CD4-positive, alpha-beta T cell (primary cell): ENCODE measurements around the gene COG8. TPM values are rescaled to one million over a fixed set of nuclear protein-coding genes. Genes with fewer than 3 reads are reported as not detected.

Source experiments
- ATAC-seq: fragments of 200-7000 bp; cut with Tn5 transposase; one replicate; pipeline ENCODE4 v1.10.0; 2022; ENCODE audit warnings: mild to moderate bottlenecking; ENCODE audit not compliant: poor library complexity
- CTCF ChIA-PET: fragments of 350-600 bp; sonication (Branson Sonifier 250); formaldehyde crosslinking; loops from one replicate; lab custom pipeline; 2021; ENCODE audit warnings: antibody characterized with exemption, inconsistent platforms; lab: Charles Lee
- POLR2A ChIA-PET: fragments of 350-600 bp; sonication (Branson Sonifier 250); formaldehyde crosslinking; loops from one replicate; lab custom pipeline; 2021; ENCODE audit warnings: antibody characterized with exemption, inconsistent platforms; lab: Charles Lee
- DNase-seq, 14 experiments: peaks; one replicate each; pipeline ENCODE4 v3.0.0-alpha.2; 2013 to 2020; ENCODE audit warnings: mixed read lengths in 2 of 14
- H3K27ac ChIP-seq, 2 donors: one replicate each; pipeline versions ENCODE4 v1.5.1 to v1.7.0; 2013; ENCODE audit warnings: low read length in 2 of 2, low read depth in 1 of 2, mild to moderate bottlenecking in 1 of 2
- H3K27me3 ChIP-seq, 2 experiments: 1 replicate in 1 of 2; 2 replicates in 1 of 2; pipeline versions ENCODE4 v1.6.1 to v1.7.0; 2013; ENCODE audit warnings: low read length in 2 of 2, control low read depth in 1 of 2, mild to moderate bottlenecking in 1 of 2, moderate library complexity in 1 of 2; ENCODE audit not compliant: insufficient read depth in 2 of 2, control insufficient read depth in 1 of 2
- H3K36me3 ChIP-seq: one replicate; pipeline ENCODE4 v1.6.1; 2013; ENCODE audit warnings: low read length, control low read depth; ENCODE audit not compliant: insufficient read depth
- H3K4me1 ChIP-seq: one replicate; pipeline ENCODE4 v1.6.1; 2013; ENCODE audit warnings: low read length, control low read depth; ENCODE audit not compliant: insufficient read depth
- H3K4me3 ChIP-seq: one replicate; pipeline ENCODE4 v1.5.1; 2013; ENCODE audit warnings: mild to moderate bottlenecking, low read length, moderate library complexity
- H3K9me3 ChIP-seq, 2 experiments: 1 replicate in 1 of 2; 2 replicates in 1 of 2; pipeline versions ENCODE4 v1.6.1 to v1.7.0; 2013; ENCODE audit warnings: low read length in 2 of 2, mild to moderate bottlenecking in 2 of 2, control low read depth in 1 of 2, moderate library complexity in 1 of 2; ENCODE audit not compliant: control insufficient read depth in 1 of 2, insufficient read depth in 1 of 2
- H3K27ac Mint-ChIP-seq: one replicate; pipeline ENCODE4 v1.8.0; 2020; ENCODE audit warnings: mixed read lengths
- H3K27me3 Mint-ChIP-seq: one replicate; pipeline ENCODE4 v1.8.0; 2021; ENCODE audit warnings: mixed read lengths
- H3K36me3 Mint-ChIP-seq: one replicate; pipeline ENCODE4 v1.8.0; 2021; ENCODE audit warnings: low read depth, mixed read lengths
- H3K4me1 Mint-ChIP-seq: one replicate; pipeline ENCODE4 v1.8.0; 2021; ENCODE audit warnings: low read depth, mixed read lengths
- H3K4me3 Mint-ChIP-seq: one replicate; pipeline ENCODE4 v1.8.0; 2020; ENCODE audit warnings: mild to moderate bottlenecking, mixed read lengths
- H3K9me3 Mint-ChIP-seq: one replicate; pipeline ENCODE4 v1.8.0; 2020; ENCODE audit warnings: mixed read lengths
- CTCF ChIP-seq: fragments of 200-600 bp; IDR thresholded peaks from one replicate; pipeline ENCODE4 v1.8.0; 2022; ENCODE audit warnings: antibody characterized with exemption, mild to moderate bottlenecking
- intact Hi-C, 2 experiments: fragments of 100-400 bp; cut with DNase I in 1 of 2; cut with micrococcal nuclease in 1 of 2; formaldehyde crosslinking; loops; one replicate each; pipeline versions ENCODE4 v1.15.1 to v1.9.0; 2023 to 2025; cut with DNase I, micrococcal nuclease
- total RNA-seq, 174 experiments: library from RNA in 2 of 174; stranded (reverse) in 2 of 174; gene quantifications; one replicate each; pipeline ENCODE4 v1.2.3 and lab custom pipeline; 2021 to 2026

COG8 gene
- total RNA-seq, 2 experiments from 2014 or later: 18.4 to 19.3 TPM

DNA sequence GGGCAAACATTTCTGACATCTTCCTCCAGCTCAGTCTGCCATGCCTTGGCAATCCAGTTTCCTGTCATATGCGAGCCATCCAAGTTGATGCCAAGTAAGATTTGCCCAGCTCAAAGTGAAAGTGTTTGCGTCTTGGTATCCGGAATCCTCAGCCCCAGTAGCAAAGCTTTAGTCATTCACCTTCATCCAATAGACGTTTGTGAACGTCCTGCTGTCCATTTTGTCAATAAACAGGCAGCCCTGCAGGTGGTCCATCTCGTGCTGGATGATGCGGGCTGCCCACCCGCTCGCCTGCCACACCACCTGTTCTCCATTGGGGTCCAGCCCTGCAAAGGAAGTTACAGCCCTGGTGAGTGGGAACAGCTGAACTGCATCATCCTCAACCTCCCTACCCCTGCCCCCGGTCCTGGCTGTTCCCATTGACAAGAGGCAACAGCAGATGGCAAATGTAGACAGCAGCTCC, 10.5 kb downstream of the COG8 start:
- Mint-ChIP-seq H3K27me3 (no peaks in the 10 kb centered on the region), H3K9me3 (no peaks in the 10 kb centered on the region), H3K4me1 (peaks cover 43% of the 10 kb centered on the region), H3K4me3 (peak overlapping the region; percentile 82), H3K36me3 (peaks cover 65% of the 10 kb centered on the region), H3K27ac (peak overlapping the region; percentile 72)
- Histone ChIP-seq H3K36me3 (peaks cover 51% of the 10 kb centered on the region), H3K4me3 (peak overlapping the region; percentile 15), H3K27ac (no peak overlapping the region), H3K27me3 (no peaks in the 10 kb centered on the region), H3K9me3 (no peaks in the 10 kb centered on the region), H3K4me1 (peaks cover 47% of the 10 kb centered on the region)
- intact Hi-C loops: no loop called here
- ATAC-seq: no peak
- DNase-seq: peak in 1 of 14 experiments; percentile 24
- POLR2A ChIA-PET: interaction anchor here (0.6 to 5.1 kb wide), 7 partner anchors 10 to 196 kb away, joined by 3 to 70 read pairs (median 6); partner anchors contain the start of genes COG8, NIP7, TERF2 and UTP4
- TF ChIP-seq CTCF: no peak
- CTCF ChIA-PET: no interaction called here

DNA sequence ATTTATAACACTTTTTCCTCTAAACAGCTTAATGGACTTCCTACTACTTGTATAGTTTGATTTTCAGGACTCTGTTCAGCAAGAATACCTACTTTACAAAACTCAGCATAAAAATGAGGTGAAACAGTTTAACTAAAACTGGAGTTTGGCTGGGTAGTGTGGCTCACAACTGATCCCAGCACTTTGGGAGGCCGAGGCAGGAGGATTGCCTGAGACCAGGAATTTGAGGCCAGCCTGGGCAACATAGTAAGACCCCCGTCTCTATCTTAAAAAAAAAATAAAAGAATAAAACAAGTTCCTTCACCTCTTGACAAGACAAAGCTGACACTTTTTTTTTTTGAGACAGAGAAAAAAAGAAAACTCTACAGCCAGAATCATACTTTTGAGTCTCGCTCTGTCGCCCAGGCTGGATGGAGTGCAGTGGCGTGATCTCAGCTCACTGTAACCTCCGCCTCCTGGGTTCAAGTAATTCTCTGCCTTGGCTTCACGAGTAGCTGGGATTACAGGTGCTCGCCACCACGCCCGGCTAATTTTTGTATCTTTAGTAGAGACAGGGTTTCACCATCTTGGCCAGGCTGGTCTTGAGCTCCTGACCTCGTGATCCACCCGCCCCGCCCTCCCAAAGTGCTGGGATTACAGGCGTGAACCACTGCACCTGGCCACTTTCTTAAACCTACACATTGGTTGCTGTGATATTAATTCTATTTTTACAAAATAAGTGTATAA, 11.6 kb downstream of the COG8 start:
- no peaks in the 10 kb centered on the region for H3K9me3 Mint-ChIP-seq
- Histone ChIP-seq H3K27ac (no peak overlapping the region), H3K4me1 (peaks cover 47% of the 10 kb centered on the region), H3K4me3 (no peak overlapping the region), H3K9me3 (no peaks in the 10 kb centered on the region), H3K36me3 (peaks cover 50% of the 10 kb centered on the region), H3K27me3 (no peaks in the 10 kb centered on the region)
- no peak for ATAC-seq
- ChIA-PET CTCF (no interaction called here), POLR2A (interaction anchor here (0.6 to 5.1 kb wide), 5 partner anchors 12 to 1396 kb away, joined by 3 to 70 read pairs (median 4); partner anchors contain the start of genes COG8 and NIP7)
- H3K27ac Mint-ChIP-seq: peak overlapping the region; percentile 72
- intact Hi-C loops: no loop called here
- no peak for DNase-seq
- H3K4me3 Mint-ChIP-seq: peak overlapping the region; percentile 82
- H3K4me1 Mint-ChIP-seq: peaks cover 40% of the 10 kb centered on the region
- peaks cover 63% of the 10 kb centered on the region for H3K36me3 Mint-ChIP-seq
- no peaks in the 10 kb centered on the region for H3K27me3 Mint-ChIP-seq
- TF ChIP-seq CTCF: no peak

- no peak overlapping the region for H3K4me3 ChIP-seq
- H3K27me3 ChIP-seq: no peaks in the 10 kb centered on the region
- ChIA-PET POLR2A (interaction anchor here (5.1 kb wide), 1 partner anchor 13 kb away, joined by 70 read pairs; the partner anchor contains the start of genes COG8 and NIP7), CTCF (interaction anchor here (0.6 to 0.7 kb wide), 2 partner anchors 16 to 33 kb away, joined by 3 read pairs; no protein-coding TSS in a partner anchor)
- Mint-ChIP-seq H3K4me1 (peaks cover 36% of the 10 kb centered on the region), H3K36me3 (peaks cover 72% of the 10 kb centered on the region), H3K9me3 (no peaks in the 10 kb centered on the region), H3K4me3 (peak overlapping the region; percentile 35), H3K27ac (peak overlapping the region; percentile 58), H3K27me3 (no peaks in the 10 kb centered on the region)
- no peak overlapping the region for H3K27ac ChIP-seq
- H3K9me3 ChIP-seq: no peaks in the 10 kb centered on the region
- intact Hi-C loops: no loop called here
- DNase-seq (no peak), ATAC-seq (no peak)
- H3K4me1 ChIP-seq: peaks cover 47% of the 10 kb centered on the region
- H3K36me3 ChIP-seq: peaks cover 56% of the 10 kb centered on the region
- TF ChIP-seq CTCF: no peak
Observed at GRCh38 chr16:69326172-69326873, 13.0 kb downstream of the COG8 start.
